ENCODE data around the gene DHRS4L2.
A peak's percentile ranks its signal among the peaks of the same experiment; 100 is the strongest.
"Not testable (repeated sequence)": the region's sequence is repeated elsewhere in the genome, so short reads cannot be mapped to it uniquely, and the experiment has no call there.

DHRS4L2 gene

DNA sequence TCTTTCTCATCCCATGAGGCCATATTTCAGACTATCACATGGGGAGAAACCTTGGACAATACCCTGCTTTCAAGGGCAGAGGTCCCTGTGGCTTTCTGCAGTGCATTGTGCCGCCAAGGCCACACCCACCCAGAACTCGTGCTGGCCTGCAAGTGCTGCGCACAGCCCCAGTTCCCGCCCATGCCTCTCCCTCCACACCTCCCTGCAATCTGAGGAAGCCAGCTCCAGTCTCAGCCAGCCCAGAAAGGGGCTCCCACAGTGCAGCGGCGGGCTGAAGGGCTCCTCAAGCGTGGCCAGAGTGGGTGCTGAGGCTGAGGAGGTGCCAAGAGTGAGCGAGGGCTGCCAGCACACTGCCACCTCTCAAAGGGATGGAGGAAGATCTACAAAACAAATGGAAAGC, 15.6 kb upstream of the DHRS4L2 start:
- not testable (repeated sequence) for H4K8ac ChIP-seq (ENCODE audit: low read depth, low read length); H3K9ac ChIP-seq (ENCODE audit: low read length); H3K79me1 ChIP-seq (ENCODE audit: low read length); H2BK12ac ChIP-seq (ENCODE audit: low read length); H4K91ac ChIP-seq (ENCODE audit: low read depth, low read length); H3K79me2 ChIP-seq (ENCODE audit: control insufficient read depth, insufficient read depth, low read length, poor library complexity); H3K4me3 ChIP-seq (ENCODE audit: low read depth, low read length); H3K4me2 ChIP-seq (ENCODE audit: low read length); H3K27ac ChIP-seq (ENCODE audit: low read depth, low read length); H3K23ac ChIP-seq (ENCODE audit: low read length); H2BK120ac ChIP-seq (ENCODE audit: insufficient read depth, low read length, poor library complexity); DNase-seq; H4K12ac ChIP-seq (ENCODE audit: low read depth, low read length); H3K14ac ChIP-seq (ENCODE audit: low read length); H2BK5ac ChIP-seq (ENCODE audit: low read depth, low read length, poor library complexity); H3K4me1 ChIP-seq (ENCODE audit: control insufficient read depth in 1 of 2, insufficient read depth in 2 of 2, low read length in 2 of 2); H3K36me3 ChIP-seq (ENCODE audit: control insufficient read depth in 1 of 2, insufficient read depth in 2 of 2, low read length in 2 of 2); H3K9me3 ChIP-seq (ENCODE audit: insufficient read depth, low read depth, low read length); H2AFZ ChIP-seq (ENCODE audit: insufficient read depth, low read length, poor library complexity); H3K27me3 ChIP-seq (ENCODE audit: insufficient read depth, low read length); H3K18ac ChIP-seq (ENCODE audit: low read length); H2AK5ac ChIP-seq (ENCODE audit: low read length); H3K4ac ChIP-seq (ENCODE audit: low read depth, low read length)
- no CpG with 5 or more reads among the region's 8 CpGs for WGBS (ENCODE audit: extremely low coverage, insufficient coverage, insufficient read length)

DNA sequence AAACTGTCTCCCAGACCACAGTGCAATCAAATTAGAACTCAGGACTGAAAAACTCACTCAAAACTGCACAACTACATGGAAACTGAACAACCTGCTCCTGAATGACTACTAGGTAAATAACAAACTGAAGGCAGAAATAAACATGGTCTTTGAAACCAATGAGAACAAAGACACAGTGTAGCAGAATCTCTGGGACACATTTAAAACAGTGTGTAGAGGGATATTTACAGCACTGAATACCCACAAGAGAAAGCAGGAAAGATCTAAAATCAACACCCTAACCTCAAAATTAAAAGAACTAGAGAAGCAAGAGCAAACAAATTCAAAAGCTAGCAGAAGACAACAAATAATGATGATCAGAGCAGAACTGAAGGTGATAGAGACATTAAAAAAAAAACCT, 14.7 kb upstream of the DHRS4L2 start:
- H3K18ac ChIP-seq (ENCODE audit: low read length); H3K14ac ChIP-seq (ENCODE audit: low read length); DNase-seq; H2BK12ac ChIP-seq (ENCODE audit: low read length); H3K36me3 ChIP-seq (ENCODE audit: control insufficient read depth in 1 of 2, insufficient read depth in 2 of 2, low read length in 2 of 2); H3K27me3 ChIP-seq (ENCODE audit: insufficient read depth, low read length); H3K23ac ChIP-seq (ENCODE audit: low read length); H2BK120ac ChIP-seq (ENCODE audit: insufficient read depth, low read length, poor library complexity); H2AFZ ChIP-seq (ENCODE audit: insufficient read depth, low read length, poor library complexity); H3K4me3 ChIP-seq (ENCODE audit: low read depth, low read length); H3K27ac ChIP-seq (ENCODE audit: low read depth, low read length); H3K4me1 ChIP-seq (ENCODE audit: control insufficient read depth in 1 of 2, insufficient read depth in 2 of 2, low read length in 2 of 2); H4K91ac ChIP-seq (ENCODE audit: low read depth, low read length); H3K9ac ChIP-seq (ENCODE audit: low read length); H2AK5ac ChIP-seq (ENCODE audit: low read length); H3K79me2 ChIP-seq (ENCODE audit: control insufficient read depth, insufficient read depth, low read length, poor library complexity); H3K79me1 ChIP-seq (ENCODE audit: low read length); H4K8ac ChIP-seq (ENCODE audit: low read depth, low read length); H3K9me3 ChIP-seq (ENCODE audit: insufficient read depth, low read depth, low read length); H3K4me2 ChIP-seq (ENCODE audit: low read length); H4K12ac ChIP-seq (ENCODE audit: low read depth, low read length); H2BK5ac ChIP-seq (ENCODE audit: low read depth, low read length, poor library complexity); H3K4ac ChIP-seq (ENCODE audit: low read depth, low read length): not testable (repeated sequence)

GRCh38 chr14:23977208-23977607, 11.5 kb upstream of the DHRS4L2 start:
- not testable (repeated sequence) for H3K79me2 ChIP-seq (ENCODE audit: control insufficient read depth, insufficient read depth, low read length, poor library complexity); H3K9me3 ChIP-seq (ENCODE audit: insufficient read depth, low read depth, low read length); H3K4me1 ChIP-seq (ENCODE audit: control insufficient read depth in 1 of 2, insufficient read depth in 2 of 2, low read length in 2 of 2); H3K27me3 ChIP-seq (ENCODE audit: insufficient read depth, low read length); H2BK12ac ChIP-seq (ENCODE audit: low read length); H3K79me1 ChIP-seq (ENCODE audit: low read length); H3K14ac ChIP-seq (ENCODE audit: low read length); H3K4me3 ChIP-seq (ENCODE audit: low read depth, low read length); H4K12ac ChIP-seq (ENCODE audit: low read depth, low read length); H3K4me2 ChIP-seq (ENCODE audit: low read length); H3K9ac ChIP-seq (ENCODE audit: low read length); H3K36me3 ChIP-seq (ENCODE audit: control insufficient read depth in 1 of 2, insufficient read depth in 2 of 2, low read length in 2 of 2); H2AFZ ChIP-seq (ENCODE audit: insufficient read depth, low read length, poor library complexity); H3K27ac ChIP-seq (ENCODE audit: low read depth, low read length); H2BK120ac ChIP-seq (ENCODE audit: insufficient read depth, low read length, poor library complexity); H3K18ac ChIP-seq (ENCODE audit: low read length); H4K8ac ChIP-seq (ENCODE audit: low read depth, low read length); H3K4ac ChIP-seq (ENCODE audit: low read depth, low read length); H2AK5ac ChIP-seq (ENCODE audit: low read length); H3K23ac ChIP-seq (ENCODE audit: low read length); H4K91ac ChIP-seq (ENCODE audit: low read depth, low read length); H2BK5ac ChIP-seq (ENCODE audit: low read depth, low read length, poor library complexity)
- DNase-seq: peak in 1 of 2 donors; percentile 3
- WGBS (ENCODE audit: extremely low coverage, insufficient coverage, insufficient read length): no CpG with 5 or more reads among the region's 2 CpGs

GRCh38 chr14:23981951-23982813, 6.5 kb upstream of the DHRS4L2 start:
- H3K27ac ChIP-seq (ENCODE audit: low read depth, low read length); H3K4me2 ChIP-seq (ENCODE audit: low read length); DNase-seq; H3K14ac ChIP-seq (ENCODE audit: low read length); H2BK5ac ChIP-seq (ENCODE audit: low read depth, low read length, poor library complexity); H4K91ac ChIP-seq (ENCODE audit: low read depth, low read length); H2AK5ac ChIP-seq (ENCODE audit: low read length); H3K9ac ChIP-seq (ENCODE audit: low read length); H3K23ac ChIP-seq (ENCODE audit: low read length); H3K27me3 ChIP-seq (ENCODE audit: insufficient read depth, low read length); H3K4me3 ChIP-seq (ENCODE audit: low read depth, low read length); H2BK120ac ChIP-seq (ENCODE audit: insufficient read depth, low read length, poor library complexity); H3K79me2 ChIP-seq (ENCODE audit: control insufficient read depth, insufficient read depth, low read length, poor library complexity); H3K36me3 ChIP-seq (ENCODE audit: control insufficient read depth in 1 of 2, insufficient read depth in 2 of 2, low read length in 2 of 2); H2AFZ ChIP-seq (ENCODE audit: insufficient read depth, low read length, poor library complexity); H3K18ac ChIP-seq (ENCODE audit: low read length); H3K4me1 ChIP-seq (ENCODE audit: control insufficient read depth in 1 of 2, insufficient read depth in 2 of 2, low read length in 2 of 2); H2BK12ac ChIP-seq (ENCODE audit: low read length); H4K12ac ChIP-seq (ENCODE audit: low read depth, low read length); H3K9me3 ChIP-seq (ENCODE audit: insufficient read depth, low read depth, low read length); H3K79me1 ChIP-seq (ENCODE audit: low read length); H4K8ac ChIP-seq (ENCODE audit: low read depth, low read length); H3K4ac ChIP-seq (ENCODE audit: low read depth, low read length): not testable (repeated sequence)
- WGBS (ENCODE audit: extremely low coverage, insufficient coverage, insufficient read length): no CpG with 5 or more reads among the region's 10 CpGs
